ENCODE data around the gene WNT4. TPM values are rescaled to one million over a fixed set of nuclear protein-coding genes. Genes with fewer than 3 reads are reported as not detected.

Gene WNT4
- polyA plus RNA-seq, 4 donors = 6.2 to 11.6 (median 8.5) TPM

DNA sequence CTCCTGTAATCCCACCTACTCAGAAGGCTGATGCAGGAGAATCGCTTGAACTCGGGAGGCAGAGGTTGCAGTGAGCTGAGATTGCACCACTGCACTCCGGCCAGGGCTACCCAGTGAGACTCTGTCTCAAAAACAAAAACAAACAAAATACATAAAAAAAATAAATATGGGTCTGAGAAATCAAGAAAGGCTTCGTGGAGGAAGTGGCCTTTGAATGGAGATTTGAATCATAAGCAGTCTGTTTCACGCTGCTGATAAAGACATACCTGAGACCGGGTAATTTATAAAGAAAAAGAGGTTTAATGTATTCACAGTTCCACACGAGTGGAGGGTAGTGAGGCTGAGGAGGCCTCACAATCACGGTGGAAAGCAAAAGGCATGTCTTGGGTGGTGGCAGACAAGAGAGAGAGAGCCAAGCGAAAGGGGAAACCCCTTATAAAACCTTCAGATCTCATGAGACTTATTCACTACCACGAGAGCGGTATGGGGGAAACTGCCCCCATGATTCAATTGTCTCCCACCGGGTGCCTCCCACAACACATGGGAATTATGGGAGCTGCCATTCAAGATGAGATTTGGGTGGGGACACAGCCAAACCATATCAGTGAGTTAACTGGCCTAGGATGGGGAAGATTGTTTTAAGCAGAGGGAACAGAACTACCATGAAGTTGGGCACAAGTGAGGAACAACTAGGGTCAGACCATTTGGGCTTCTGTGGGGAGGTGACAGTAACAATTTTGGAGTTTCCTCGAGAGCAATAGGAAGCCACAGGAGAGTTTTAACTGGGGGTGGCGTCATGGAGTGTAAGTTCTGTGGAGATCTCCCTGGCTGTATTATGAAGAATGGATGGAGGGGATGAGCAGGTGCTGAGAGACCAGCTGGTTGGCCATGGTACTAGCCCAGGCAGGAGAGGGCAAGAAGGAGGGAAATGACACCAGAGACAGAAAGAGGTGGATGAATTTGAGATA lies 22.2 kb upstream of the WNT4 start:
- no peak for DNase-seq (ENCODE audit: low read depth in 4 of 4, low spot score in 2 of 4)

DNA sequence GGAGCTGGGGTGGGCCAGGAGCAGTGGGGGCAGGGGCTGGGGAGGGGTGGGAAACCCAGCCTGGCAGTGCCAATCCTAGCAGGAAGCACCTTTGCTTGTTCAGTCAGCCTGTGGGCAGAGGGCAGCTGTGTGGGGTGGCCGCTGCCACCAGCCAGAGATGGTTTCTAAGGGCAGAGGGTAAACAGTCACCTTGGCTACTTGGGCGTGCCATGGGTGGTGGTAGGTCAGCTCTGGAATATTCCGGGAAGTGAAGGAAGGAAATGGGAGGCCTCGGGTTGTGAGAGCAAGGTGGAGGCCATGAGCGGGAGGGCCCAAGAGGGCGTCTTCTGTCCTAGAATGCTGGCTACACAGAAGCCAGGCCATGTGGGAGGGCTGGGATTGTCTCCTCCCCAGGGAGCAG lies 20.7 kb upstream of the WNT4 start:
- no peak for DNase-seq (ENCODE audit: low read depth in 4 of 4, low spot score in 2 of 4)

DNA sequence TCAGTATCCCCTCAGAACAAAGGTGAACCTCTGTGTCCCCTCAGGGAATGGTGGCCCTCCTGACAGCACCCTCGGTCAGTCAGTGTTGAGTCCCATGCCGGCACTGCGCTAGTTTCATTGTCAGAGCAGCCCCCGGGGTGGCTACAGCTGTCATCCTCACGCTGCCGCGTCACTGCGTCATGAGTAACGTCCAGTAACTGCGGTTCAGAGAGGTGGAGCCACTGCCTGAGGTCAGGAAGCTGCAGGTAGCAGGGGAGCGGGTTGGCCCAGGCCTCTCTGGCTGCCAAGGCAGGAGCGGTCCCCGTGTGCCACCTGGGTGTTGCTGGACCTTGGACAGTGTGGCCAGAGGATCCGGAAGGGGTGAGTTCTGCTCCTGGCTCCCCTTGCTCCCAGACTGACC lies 20.2 kb upstream of the WNT4 start:
- no peak for DNase-seq (ENCODE audit: low read depth in 4 of 4, low spot score in 2 of 4)

DNA sequence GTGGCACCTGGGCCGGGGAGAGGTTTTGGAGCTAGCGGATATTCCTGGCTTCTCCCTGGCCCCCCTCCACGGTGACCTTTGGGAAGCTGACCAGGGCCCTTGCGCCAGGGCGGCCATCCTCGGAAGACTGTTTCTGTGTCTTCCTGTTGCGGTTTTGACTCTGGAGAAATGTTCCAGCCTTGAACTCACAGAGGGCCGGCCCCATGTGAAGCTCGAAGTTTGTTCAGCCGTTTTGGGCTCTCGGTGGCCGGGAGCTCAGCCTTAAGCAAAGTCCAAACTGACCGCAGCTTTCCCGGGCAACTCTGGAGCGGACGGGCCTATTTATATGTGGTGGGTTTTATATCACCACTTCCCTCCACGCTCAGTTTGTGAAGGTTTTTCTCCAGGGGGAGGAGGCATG lies 17.0 kb upstream of the WNT4 start:
- DNase-seq (ENCODE audit: low read depth in 4 of 4, low spot score in 2 of 4) = no peak

DNA sequence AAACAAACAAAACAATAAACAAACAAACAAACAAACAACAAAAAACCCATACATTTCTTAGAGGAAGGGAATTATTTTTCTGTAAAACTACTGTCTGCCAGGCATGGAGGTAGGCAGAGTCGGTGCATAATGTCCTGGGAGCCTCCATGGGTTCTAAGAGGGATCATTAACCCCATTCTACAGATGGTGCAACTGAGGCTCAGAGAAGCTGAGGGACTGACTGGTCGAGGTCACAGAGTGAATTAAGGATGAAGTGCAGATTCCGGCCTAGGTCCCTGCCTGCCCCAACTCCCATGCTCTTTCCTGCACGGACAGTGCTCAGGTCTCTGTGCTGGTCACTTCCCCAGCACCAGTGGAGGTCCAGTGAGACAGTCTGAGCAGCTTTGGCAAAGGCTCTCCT lies 15.8 kb upstream of the WNT4 start:
- DNase-seq (ENCODE audit: low read depth in 4 of 4, low spot score in 2 of 4) = no peak

DNA sequence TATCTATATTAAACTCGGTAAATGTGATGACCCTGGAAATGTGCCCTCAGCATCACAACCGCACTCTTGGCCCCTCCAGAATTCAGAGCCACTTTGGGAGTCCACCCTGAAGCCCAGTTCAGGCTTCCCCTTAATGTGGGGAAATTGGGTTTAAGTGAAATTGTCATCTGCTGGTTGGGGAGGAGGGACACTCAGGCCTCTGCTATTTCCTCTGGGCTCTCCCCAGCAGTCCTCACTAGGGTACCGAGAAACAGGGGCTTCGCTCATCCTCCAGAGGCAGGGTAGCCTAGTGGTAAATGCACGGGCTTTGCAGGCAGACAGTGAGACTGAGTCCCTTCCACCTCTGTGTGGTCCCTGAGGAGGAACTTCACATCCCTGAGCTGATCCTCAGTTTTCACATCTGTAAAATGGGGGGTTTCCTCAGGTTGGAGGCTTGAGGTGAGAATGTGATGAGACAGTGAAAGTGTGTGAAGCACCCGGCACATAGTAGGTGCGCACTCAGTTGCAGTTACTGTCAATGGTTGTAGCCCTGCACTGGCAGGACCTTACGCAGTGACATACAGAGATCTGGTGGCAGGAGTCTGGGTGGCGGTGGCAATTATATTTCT lies 14.6 kb upstream of the WNT4 start:
- no peak for DNase-seq (ENCODE audit: low read depth in 4 of 4, low spot score in 2 of 4)

DNA sequence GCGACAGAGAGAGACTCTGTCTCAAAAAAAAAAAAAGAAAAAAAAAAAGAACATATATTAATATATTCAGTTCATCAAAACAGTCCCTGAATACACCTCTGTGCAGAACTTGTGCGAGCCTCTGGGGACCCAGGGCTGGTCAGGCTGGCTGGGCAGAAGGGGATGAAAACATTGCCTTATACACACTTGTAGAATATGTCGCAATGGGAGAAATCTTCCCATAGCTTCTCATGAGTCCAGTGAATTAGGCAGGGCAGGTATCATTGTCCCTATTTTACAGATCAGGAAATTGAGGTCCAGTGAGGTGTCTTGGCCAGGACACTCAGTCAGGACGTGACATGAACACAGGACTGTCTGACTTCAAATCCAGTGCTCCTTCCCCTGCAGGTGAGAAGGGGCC lies 12.6 kb upstream of the WNT4 start:
- DNase-seq (ENCODE audit: low read depth in 4 of 4, low spot score in 2 of 4) = no peak

DNA sequence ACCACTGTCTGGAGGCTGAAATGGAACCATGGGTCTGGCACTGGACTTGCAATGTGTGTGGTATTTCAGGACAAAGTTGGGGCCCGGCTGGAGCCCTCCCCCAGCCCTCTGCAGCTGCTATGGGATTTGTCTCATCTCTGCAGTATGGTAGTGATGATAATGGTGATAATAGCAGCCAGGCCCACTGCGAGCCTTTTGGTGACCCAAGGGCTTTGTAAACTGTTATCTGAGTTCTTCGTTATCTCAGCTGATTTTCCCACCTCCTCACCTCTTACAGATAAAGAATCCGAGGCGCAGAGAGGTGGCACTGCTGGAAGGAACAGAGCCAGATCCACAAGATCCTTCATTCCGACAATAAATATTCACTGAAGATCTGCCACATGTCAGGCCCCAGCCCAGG lies 11.7 kb upstream of the WNT4 start:
- DNase-seq (ENCODE audit: low read depth in 4 of 4, low spot score in 2 of 4) = no peak

DNA sequence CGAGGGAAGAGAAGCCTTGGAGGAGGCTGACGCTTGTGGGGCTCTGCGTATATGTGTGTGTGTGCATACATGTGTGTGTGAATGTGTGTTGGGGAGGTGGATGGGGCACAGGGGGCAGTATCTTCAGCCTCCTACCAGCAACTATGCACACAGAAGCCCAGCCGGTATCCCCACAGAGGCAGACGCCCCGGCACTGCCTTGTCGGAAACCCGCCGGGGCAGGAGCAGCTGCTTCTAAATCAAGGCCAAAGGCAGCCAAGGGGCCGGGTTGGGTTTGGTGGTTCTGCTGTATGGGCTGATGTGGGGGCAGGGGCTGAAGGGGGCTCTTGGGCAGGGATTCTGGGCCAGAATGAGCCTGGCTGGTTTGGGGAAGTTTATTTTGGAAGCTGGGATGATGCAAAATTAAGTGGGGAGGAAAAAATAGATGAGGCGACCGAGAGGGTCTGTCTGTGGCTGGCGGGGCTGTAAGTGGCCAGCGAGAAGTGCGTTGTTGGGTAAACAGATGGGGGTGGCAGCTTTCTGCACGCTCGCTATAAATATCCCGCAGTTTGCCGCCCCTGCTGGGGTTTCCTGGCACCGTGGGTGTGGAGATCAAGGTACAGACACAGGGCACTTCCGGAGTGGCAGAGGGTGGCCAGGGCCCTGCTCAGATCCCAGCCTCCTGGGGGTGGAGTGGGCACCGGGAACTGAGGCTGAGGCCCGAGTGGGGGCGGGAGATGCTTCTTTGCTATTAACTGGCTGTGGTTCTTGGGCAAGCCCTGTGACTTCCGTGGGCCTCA lies 11.0 kb upstream of the WNT4 start:
- no peak for DNase-seq (ENCODE audit: low read depth in 4 of 4, low spot score in 2 of 4)

DNA sequence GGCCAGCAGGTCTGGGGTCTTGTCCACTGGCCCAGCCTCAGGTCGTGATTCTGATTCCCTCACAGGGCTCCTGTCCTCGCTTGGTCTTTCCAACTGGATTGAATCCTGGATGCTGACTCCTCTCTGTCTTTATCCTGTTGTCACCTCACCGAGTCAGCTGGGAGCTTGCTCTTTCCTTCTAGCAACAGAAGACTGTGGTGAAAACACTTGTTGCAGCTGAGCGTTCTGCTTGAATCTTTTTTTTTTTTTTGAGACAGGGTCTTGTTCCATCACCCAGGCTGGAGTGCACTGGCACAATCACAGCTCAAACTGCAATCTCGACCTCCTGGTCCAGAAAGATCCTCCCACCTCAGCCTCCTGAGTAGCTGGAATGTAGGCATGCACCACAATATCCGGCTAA lies 8.0 kb upstream of the WNT4 start:
- DNase-seq (ENCODE audit: low read depth in 4 of 4, low spot score in 2 of 4) = no peak

DNA sequence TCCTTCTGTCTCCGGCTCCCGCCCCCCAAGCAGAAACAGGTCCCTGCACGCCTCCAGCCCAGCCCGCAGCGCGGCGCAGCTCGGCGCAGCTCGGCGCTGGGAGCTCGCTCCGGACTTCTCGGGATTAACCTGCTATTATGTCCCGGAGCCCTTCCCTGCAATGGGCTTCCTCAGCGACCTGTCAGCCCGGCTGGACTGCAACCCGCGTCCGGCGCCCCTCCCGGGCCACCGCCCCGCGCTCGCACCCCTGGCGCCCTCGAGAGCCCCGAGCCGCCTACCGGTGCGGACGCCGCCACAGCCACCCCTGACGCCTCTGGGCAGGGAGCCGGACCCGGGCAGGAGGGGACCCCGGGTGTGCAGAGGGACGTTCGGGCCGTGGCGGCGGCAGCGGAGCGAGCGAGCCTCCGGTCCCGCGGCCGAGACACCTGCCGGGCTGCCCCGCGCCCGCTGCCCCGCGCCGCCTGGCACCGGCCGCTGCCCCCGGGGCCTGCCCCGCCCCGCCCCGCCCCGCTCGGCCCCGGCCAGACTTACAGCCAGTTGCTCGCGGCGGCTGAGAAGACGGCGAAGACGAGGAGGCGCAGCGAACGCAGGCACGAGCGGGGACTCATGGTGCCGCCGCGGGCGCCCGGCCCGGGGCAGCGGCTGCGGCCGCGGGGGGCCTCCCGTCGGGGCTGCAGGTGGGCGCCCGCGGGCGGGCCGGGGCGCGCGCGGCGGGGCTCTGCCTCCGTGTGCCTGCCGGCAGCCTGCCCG lies 407 bp downstream of the WNT4 start:
- no peak for DNase-seq (ENCODE audit: low read depth in 4 of 4, low spot score in 2 of 4)

DNA sequence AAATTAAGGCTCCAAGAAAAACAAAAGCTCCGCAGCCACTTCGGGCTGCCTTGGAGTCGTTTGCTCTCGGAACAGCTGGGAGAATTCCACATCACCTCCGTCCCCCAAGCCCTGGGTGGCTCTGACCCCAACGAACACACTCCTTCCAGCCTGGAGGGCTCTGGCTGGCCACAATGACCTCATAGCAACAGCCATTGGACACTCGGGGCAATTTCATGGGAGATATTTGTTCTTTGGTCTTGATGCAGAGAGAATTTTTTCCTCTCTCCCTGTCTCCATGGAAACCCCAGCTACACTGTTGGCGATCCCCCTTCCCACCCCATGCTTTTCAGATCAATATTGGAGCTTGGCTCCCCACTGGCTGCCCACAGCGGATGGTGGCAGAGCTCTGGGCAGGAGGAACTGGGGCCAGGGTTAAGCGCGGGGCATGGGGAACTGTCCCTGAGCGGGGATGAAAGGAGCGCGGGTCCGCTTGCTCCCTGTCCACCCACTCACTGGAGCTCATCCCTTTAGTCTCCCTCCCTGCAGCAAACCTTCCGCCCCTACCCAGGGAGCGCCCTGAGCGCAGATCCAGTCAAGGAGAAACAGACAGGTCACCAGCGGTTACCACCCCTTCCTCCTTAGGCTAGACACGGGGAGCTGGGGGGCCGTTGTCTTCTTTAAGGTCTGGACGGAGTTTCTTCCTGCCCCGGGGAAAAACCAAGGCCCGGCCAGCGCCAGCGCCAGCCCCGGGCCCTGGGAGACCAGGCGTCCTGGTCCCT lies 1.2 kb downstream of the WNT4 start:
- DNase-seq (ENCODE audit: low read depth in 4 of 4, low spot score in 2 of 4) = no peak

DNA sequence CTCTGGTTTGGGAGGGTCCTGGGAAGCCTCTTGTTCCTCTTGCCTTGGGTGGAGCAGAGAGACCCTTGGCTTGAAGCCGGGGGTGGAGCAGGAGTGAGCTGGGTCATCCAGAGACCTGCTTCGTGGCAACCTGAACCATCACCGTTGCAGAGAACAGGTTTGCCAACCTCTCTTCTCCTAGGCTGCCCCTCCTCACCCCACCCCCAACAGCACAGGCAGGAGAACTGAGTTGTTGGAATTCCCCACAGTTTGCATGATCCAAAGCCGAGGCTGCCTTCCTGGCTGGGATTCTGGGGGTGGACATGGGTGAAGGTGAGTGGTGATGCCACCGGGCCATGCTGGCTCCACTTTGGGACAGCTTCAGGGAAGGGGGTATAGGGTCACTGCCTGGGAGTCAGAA lies 2.2 kb downstream of the WNT4 start:
- DNase-seq (ENCODE audit: low read depth in 4 of 4, low spot score in 2 of 4) = no peak

DNA sequence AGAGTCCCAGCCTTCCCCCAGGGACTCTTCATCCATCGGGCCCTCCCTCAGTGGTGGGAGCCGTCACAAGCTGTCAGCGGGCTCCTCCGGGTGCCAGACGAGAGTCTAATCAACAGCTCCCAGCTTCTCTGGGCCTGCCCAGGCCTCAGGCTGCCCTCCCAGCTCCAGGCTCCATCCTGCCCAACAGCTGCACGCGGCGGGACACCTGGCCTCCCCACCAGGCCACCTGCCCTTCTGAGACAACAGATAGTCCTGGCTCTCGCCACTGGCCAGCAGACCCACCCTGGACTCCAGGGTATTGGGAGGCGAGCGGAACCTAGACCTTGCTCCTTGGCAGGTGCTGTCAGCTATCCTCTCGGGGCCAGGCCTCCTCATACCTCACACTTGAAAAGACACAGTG lies 3.1 kb downstream of the WNT4 start:
- DNase-seq (ENCODE audit: low read depth in 4 of 4, low spot score in 2 of 4) = no peak

DNA sequence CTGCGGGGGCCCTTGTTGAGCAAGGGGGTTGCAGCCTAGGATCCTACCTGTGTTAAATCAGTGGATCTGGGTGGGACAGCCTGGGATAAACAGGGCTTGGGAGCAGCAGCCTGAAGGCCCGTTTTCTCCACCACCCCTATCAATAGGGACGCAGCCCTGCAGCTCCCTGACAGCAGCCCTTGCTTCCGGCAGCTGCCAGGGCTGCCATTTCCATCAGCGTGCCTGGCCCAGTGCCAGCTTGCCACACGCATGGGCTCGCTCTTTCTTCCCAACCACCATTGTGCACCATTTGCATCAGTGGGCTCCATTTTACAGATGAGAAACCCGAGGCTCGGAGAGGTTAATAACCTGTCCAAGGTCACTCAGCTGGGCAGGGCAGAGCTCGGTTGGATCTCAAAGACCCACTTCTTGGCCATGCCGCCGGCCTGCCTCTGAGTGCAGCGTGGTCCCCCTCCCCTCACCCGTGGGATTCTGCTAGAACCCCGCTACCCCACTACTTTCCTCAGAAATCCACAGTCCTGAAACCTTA lies 3.8 kb downstream of the WNT4 start:
- no peak for DNase-seq (ENCODE audit: low read depth in 4 of 4, low spot score in 2 of 4)

DNA sequence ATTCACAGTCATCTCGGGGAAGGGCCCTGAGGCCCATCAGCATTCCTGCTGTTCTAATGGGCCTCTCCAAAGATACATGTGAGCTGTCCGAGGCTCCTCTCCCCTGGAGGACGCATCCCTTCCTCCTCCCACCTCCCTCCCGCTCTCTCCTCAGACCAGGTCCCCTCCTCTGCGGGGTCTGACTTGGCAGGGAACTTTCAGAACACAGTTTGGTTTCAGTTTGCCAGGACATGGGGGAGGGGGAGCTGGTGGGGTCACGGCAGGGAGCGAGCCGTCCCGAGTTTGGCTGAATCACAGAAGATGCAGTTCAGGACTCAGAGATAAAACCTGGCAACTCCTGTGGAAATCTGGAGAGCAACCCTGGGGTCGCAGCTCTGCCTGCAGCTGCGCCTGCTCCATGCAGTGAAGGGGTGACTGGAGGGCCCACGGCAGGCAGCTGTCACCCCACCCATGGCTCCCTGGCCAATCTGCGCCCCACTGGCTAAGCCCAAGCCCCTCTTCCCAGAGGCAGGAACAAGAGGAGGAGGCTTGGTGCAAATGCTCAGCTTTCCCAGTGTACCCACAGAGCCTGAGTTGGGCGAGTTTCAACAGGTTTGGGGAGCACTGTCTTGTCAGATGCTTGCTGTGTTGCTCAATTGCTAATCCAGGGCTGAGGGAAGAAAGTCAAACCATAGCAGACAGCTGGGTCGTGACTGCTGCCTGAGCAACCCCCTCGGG lies 5.7 kb downstream of the WNT4 start:
- DNase-seq (ENCODE audit: low read depth in 4 of 4, low spot score in 2 of 4) = no peak

DNA sequence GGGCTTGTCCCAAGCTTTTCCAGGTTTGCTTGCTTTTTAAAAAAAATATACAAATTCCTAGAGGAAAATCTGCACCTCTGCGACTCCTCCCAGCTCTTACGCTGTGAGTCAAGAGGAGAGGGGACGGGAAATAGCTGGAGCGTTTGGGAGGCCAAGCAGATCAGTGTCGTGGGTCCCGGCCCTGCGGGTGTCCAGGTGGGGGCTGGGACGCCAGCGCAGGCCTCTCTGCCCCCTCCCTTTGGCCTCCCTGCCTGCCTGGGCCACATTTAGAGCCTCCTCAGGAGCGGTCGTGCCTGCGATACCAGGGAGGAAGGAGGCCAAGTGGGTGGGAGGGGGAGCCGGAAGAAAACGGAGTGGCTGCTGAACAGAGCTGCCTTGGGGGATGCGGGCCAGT lies 9.0 kb downstream of the WNT4 start:
- DNase-seq (ENCODE audit: low read depth in 4 of 4, low spot score in 2 of 4) = no peak

DNA sequence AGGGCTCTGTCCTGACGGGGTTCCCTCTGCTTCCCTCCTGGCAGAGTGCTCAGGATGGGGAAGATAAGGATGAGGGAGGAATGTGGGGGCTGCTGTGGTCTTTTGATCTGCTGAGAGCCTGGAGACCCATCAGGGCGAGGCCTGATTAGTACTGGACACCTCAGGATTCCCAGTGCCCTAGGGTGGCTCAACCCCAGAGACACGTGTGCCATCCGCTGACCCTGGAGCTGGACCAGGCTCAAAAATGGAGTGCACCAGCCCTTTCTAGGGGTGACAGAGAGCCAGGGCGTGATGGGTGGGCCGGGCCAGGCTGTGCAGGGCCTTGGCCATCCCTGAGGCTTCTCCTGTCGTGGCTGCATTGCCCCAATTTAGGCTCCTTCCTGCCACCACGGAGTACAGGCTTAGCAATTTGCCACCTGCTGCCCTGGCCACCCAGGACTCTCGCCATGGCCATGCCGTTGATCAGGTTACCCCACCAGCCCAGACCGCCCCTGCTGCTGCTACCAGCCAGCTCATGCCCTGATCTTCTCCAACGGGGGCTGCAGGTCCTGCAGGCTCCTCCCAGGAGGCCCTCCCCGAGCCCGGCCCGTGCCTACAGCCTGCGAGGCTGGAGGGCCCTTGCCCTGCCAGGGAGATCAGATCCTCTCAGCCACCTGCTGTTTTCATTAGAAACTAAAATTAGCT lies 9.5 kb downstream of the WNT4 start:
- no peak for DNase-seq (ENCODE audit: low read depth in 4 of 4, low spot score in 2 of 4)
